ENCODE data around the gene C22orf42.
"Not testable (repeated sequence)": the region's sequence is repeated elsewhere in the genome, so short reads cannot be mapped to it uniquely, and the experiment has no call there.

DNA sequence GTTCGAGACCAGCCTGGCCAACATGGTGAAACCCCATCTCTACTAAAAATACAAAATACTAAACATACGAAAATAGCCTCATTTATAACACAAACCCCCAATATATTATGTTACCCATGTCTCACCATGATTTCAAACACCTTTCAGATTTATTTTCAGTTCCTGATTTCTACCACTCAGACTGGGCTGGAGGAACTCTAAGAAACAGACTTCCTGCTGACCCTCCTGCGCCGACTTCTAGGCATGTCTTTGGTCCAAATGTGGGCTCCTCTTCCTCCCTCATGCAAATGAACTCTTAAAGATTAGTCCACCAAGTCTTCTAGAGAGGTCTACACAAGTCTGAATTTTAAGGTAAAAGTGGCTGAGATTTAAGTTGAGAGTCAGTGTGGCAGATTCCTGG, 10.7 kb downstream of the C22orf42 start:
- TF ChIP-seq EP300, POLR2A (IDR thresholded peaks at IDR 0.05): not testable (repeated sequence)
- TF ChIP-seq, protein P1, sequence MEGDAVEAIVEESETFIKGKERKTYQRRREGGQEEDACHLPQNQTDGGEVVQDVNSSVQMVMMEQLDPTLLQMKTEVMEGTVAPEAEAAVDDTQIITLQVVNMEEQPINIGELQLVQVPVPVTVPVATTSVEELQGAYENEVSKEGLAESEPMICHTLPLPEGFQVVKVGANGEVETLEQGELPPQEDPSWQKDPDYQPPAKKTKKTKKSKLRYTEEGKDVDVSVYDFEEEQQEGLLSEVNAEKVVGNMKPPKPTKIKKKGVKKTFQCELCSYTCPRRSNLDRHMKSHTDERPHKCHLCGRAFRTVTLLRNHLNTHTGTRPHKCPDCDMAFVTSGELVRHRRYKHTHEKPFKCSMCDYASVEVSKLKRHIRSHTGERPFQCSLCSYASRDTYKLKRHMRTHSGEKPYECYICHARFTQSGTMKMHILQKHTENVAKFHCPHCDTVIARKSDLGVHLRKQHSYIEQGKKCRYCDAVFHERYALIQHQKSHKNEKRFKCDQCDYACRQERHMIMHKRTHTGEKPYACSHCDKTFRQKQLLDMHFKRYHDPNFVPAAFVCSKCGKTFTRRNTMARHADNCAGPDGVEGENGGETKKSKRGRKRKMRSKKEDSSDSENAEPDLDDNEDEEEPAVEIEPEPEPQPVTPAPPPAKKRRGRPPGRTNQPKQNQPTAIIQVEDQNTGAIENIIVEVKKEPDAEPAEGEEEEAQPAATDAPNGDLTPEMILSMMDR (IDR thresholded peaks at IDR 0.05), result not testable (repeated sequence)

Measured in gastroesophageal sphincter (tissue), 3 donors.